Measurements from ENCODE around the gene ADAMTS17.

The ADAMTS17 gene

DNA sequence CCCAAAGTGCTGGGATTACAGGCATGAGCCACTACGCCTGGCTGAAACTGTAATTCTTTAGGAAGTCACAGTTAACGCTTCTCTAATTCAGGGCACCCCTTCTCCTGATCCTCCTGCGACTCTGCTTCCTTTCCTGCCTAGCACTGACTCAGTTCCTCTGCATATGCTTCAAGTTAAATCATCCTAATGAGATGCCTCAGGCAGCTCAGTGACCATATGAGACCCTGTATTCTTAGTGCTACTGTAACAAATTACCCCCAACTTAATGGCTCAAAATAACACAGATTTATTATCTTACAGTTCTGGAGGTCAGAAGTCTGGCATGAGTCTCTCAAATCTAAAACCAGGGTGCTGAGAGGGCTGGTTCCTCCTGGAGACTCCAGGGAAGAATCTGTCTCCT, 336.8 kb downstream of the ADAMTS17 start:
- in situ Hi-C loops (cut with MboI; ENCODE audit: low sequenced_read_pairs, unreplicated experiment), result no loop called here
- DNase-seq (ENCODE audit: low spot score), result no peak
- TF ChIP-seq, protein P1, sequence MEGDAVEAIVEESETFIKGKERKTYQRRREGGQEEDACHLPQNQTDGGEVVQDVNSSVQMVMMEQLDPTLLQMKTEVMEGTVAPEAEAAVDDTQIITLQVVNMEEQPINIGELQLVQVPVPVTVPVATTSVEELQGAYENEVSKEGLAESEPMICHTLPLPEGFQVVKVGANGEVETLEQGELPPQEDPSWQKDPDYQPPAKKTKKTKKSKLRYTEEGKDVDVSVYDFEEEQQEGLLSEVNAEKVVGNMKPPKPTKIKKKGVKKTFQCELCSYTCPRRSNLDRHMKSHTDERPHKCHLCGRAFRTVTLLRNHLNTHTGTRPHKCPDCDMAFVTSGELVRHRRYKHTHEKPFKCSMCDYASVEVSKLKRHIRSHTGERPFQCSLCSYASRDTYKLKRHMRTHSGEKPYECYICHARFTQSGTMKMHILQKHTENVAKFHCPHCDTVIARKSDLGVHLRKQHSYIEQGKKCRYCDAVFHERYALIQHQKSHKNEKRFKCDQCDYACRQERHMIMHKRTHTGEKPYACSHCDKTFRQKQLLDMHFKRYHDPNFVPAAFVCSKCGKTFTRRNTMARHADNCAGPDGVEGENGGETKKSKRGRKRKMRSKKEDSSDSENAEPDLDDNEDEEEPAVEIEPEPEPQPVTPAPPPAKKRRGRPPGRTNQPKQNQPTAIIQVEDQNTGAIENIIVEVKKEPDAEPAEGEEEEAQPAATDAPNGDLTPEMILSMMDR (IDR thresholded peaks at IDR 0.05; ENCODE audit: borderline replicate concordance, control extremely low read depth, extremely low read depth, insufficient read depth, missing control alignments), result no peak

DNA sequence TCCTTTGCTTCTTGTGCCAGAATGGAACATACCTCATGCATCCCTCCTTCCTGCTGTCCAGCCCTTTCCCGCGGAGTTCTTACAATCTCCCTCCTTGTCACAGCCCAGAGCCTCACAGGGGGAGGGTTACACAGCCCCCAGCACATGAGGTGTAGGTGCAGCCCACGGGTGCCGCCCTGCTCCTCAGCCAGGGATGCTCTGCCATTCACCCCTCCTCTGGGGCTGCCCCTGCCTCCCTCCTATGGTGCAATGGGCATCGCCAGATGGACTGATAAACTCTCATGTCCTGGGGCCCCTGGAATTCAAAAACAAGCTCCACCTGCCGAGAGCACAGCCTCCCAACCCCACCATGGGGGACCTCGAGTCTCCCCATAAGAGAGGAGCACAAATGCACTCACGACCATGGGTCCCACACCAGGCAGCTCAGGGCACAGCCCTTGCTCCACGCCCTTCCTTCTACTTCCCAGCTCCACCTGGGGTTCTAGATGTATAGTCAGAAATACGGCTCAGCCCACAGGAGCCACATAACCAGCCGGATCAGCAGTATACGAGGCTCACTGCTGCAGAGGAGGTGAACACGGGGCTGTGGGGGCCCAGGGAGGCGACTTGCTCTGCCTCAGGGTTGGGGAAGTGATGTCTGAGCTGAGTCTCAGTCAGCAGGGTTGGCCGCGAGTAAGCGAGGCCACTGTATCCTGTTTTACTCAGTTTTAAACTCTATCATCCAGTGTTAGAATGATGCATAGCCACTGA, 338.8 kb downstream of the ADAMTS17 start:
- DNase-seq (ENCODE audit: low spot score), result no peak
- in situ Hi-C loops (cut with MboI; ENCODE audit: low sequenced_read_pairs, unreplicated experiment), result no loop called here
- TF ChIP-seq, protein P1 (IDR thresholded peaks at IDR 0.05; ENCODE audit: borderline replicate concordance, control extremely low read depth, extremely low read depth, insufficient read depth, missing control alignments), result no peak

DNA sequence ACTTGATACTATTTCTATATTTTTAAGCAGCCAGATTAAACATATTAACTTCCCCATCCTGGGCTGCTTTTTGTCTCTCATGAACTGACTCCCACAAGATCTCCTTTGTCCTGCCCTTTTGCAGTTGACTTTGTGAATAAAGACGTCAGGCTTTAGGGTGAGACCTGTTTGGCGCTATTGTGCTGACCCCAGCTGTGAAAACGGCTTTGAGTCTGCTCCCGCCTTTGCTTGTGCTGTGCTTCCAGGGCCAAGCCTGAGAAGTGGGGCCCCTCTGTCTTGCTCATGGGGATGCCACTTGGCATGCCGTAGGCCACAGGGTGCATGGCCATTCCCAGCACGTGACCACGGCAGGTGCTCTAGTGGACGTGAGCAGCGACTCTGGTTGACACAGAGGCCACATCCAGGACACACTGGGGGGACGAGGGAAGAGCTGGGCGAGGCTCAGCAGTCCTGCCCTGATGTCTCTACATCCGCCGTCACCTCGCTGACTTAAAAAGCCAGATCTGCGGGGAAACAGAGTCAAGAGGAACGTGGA, 339.6 kb downstream of the ADAMTS17 start:
- TF ChIP-seq, protein P1 (IDR thresholded peaks at IDR 0.05; ENCODE audit: borderline replicate concordance, control extremely low read depth, extremely low read depth, insufficient read depth, missing control alignments), result no peak
- no peak for DNase-seq (ENCODE audit: low spot score)
- in situ Hi-C loops (cut with MboI; ENCODE audit: low sequenced_read_pairs, unreplicated experiment), result no loop called here

DNA sequence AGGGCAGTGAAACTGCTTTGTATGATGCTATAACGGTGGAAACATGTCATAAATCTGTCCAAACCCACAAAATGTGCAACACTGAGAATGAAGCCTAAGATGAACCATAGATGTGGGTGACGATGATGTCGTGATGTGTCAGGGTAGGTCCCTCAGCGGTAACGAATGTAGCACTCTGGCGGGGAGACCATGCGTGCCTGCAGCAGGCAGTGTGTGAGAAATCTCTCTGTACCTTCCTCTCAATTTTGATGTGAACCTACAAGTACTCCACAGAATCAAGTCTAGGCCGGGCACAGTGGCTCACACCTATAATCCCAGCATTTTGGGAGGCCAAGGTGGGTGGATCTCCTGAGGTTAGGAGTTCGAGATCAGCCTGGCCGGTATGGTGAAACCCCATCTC, 340.4 kb downstream of the ADAMTS17 start:
- in situ Hi-C loops (cut with MboI; ENCODE audit: low sequenced_read_pairs, unreplicated experiment), result no loop called here
- no peak for DNase-seq (ENCODE audit: low spot score)
- TF ChIP-seq, protein P1 (IDR thresholded peaks at IDR 0.05; ENCODE audit: borderline replicate concordance, control extremely low read depth, extremely low read depth, insufficient read depth, missing control alignments), result no peak

DNA sequence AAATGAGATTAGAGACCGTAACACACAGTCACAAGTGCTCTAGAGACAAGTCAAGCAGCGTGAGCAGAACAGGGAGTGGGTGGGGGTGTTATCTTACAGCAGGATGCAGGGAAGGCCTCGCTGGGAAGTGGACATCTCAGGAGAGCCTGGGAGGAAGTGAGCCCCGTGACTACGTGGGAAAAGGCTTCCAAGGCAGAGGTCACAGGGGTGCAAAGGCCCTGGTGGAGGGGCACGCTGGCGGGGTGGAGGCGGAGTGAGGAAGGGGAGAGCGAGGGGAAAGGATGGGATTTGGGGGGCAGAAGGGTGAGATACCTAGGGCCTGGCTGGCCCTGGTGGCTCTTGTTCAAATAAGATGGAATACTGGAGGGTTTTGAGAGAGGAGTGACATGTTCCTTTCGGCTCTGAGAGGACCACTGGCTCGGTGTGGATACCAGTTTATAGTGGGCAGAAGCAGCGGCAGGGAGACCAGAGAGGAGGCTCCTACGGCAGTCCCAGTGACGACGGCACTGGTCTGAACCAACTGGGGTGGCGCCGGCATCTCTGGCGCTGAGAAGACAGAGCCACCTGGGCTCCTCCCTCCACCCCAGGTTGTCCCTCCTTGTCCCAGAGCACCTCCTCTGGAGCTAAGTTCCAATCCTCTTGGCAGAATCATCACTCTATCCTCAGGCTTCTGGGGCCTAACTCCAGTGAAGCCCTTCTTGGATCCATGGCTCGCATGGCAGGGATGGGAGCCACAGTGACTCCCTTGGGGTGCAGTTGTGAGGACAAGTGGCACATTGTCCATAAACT, 342.3 kb downstream of the ADAMTS17 start:
- no peak for DNase-seq (ENCODE audit: low spot score)
- TF ChIP-seq, protein P1 (IDR thresholded peaks at IDR 0.05; ENCODE audit: borderline replicate concordance, control extremely low read depth, extremely low read depth, insufficient read depth, missing control alignments), result no peak
- in situ Hi-C loops (cut with MboI; ENCODE audit: low sequenced_read_pairs, unreplicated experiment), result no loop called here

DNA sequence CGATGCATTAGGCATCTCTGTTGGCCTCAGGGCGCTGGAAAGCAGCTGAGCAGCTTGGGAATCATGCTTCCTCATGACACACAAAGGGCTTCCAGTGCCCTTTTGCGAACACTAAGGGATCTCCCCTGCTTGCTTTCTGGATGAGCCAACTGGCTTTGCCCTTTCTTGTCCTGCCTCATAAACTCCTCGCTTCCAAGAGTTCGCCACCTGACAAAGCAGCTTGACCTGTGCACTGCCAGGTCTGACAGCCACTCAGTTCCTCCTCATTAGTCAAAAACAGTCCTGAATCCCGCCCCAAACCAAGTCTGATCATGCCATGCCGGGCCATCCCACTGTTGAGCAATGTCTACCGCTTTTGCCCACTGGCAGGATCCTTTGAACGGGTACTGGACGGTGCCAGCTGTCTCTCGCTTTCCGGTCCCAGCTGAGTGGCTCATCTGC, 343.1 kb downstream of the ADAMTS17 start:
- in situ Hi-C loops (cut with MboI; ENCODE audit: low sequenced_read_pairs, unreplicated experiment), result no loop called here
- TF ChIP-seq, protein P1 (IDR thresholded peaks at IDR 0.05; ENCODE audit: borderline replicate concordance, control extremely low read depth, extremely low read depth, insufficient read depth, missing control alignments), result no peak
- DNase-seq (ENCODE audit: low spot score), result no peak

All from GM13976 (cell line).